Upper lobe of right lung (tissue), 1 donor: ENCODE results near the gene PPP4C. TPM values are rescaled to one million over a fixed set of nuclear protein-coding genes. Genes with fewer than 3 reads are reported as not detected.

Experiments
- ATAC-seq: fragments of 200-7000 bp; cut with Tn5 transposase; one replicate; pipeline ENCODE4 v1.9.1; 2020; ENCODE audit warnings: mild to moderate bottlenecking, moderate library complexity
- DNase-seq: peaks from one replicate; pipeline ENCODE4 v3.0.0-alpha.2; 2020
- H3K27ac ChIP-seq: fragments of 200-600 bp; one replicate; pipeline ENCODE4 v1.8.0; 2022
- H3K27me3 ChIP-seq: fragments of 200-600 bp; one replicate; pipeline ENCODE4 v1.8.0; 2022; ENCODE audit warnings: mild to moderate bottlenecking
- H3K36me3 ChIP-seq: fragments of 200-600 bp; one replicate; pipeline ENCODE4 v1.8.0; 2022
- H3K4me1 ChIP-seq: fragments of 200-600 bp; one replicate; pipeline ENCODE4 v1.8.0; 2022
- H3K4me3 ChIP-seq: fragments of 200-600 bp; one replicate; pipeline ENCODE4 v1.8.0; 2022; ENCODE audit warnings: mild to moderate bottlenecking
- H3K9me3 ChIP-seq: fragments of 200-600 bp; one replicate; pipeline ENCODE4 v1.8.0; 2022
- CTCF ChIP-seq: fragments of 200-600 bp; IDR thresholded peaks from one replicate; pipeline ENCODE4 v1.8.0; 2022; ENCODE audit warnings: antibody characterized with exemption
- intact Hi-C: fragments of 100-400 bp; cut with DNase I; formaldehyde crosslinking; loops from one replicate; pipeline ENCODE4 v1.11.0; 2022
- total RNA-seq: library from RNA; stranded (reverse); fragmentation: NEBNext Ultra II Directional; extraction: Animal tissue kit (Norgen Biotek cat#: 25700); gene quantifications from one replicate; pipeline ENCODE4 v1.2.1, GENCODE V29; 2021
- donor health status: DM: no; HTN: yes; CAD: no; lungs with severe emphysema.

Gene PPP4C
- total RNA-seq, 1 donor from 2014 or later = 74.2 TPM

GRCh38 chr16:30083216-30084055, 7.6 kb downstream of the PPP4C start:
- no peak for TF ChIP-seq CTCF
- intact Hi-C loops = no loop called here
- ATAC-seq (no peak), DNase-seq (no peak)
- Histone ChIP-seq H3K36me3 (peaks cover 67% of the 10 kb centered on the region), H3K4me3 (no peak overlapping the region), H3K4me1 (no peaks in the 10 kb centered on the region), H3K27ac (no peak overlapping the region), H3K9me3 (no peaks in the 10 kb centered on the region), H3K27me3 (no peaks in the 10 kb centered on the region)

GRCh38 chr16:30084096-30084815, 8.5 kb downstream of the PPP4C start:
- Histone ChIP-seq H3K36me3 (peaks cover 62% of the 10 kb centered on the region), H3K27ac (no peak overlapping the region), H3K9me3 (no peaks in the 10 kb centered on the region), H3K27me3 (no peaks in the 10 kb centered on the region), H3K4me3 (no peak overlapping the region), H3K4me1 (no peaks in the 10 kb centered on the region)
- DNase-seq = no peak
- ATAC-seq = no peak
- no peak for TF ChIP-seq CTCF
- intact Hi-C loops = no loop called here

GRCh38 chr16:30084816-30085159, 9.0 kb downstream of the PPP4C start:
- intact Hi-C loops = no loop called here
- no peak for ATAC-seq
- H3K4me3 ChIP-seq = no peak overlapping the region
- H3K4me1 ChIP-seq = no peaks in the 10 kb centered on the region
- no peak for DNase-seq
- TF ChIP-seq CTCF = no peak
- no peaks in the 10 kb centered on the region for H3K9me3 ChIP-seq
- H3K27ac ChIP-seq = no peak overlapping the region
- no peaks in the 10 kb centered on the region for H3K27me3 ChIP-seq
- H3K36me3 ChIP-seq = peaks cover 56% of the 10 kb centered on the region

GRCh38 chr16:30085247-30085646, 9.5 kb downstream of the PPP4C start:
- peaks cover 52% of the 10 kb centered on the region for H3K36me3 ChIP-seq
- ATAC-seq = no peak

GRCh38 chr16:30085820-30086219, 10.0 kb downstream of the PPP4C start:
- no peak for ATAC-seq
- Histone ChIP-seq H3K4me1 (peaks cover 4% of the 10 kb centered on the region), H3K4me3 (no peak overlapping the region), H3K36me3 (peaks cover 47% of the 10 kb centered on the region), H3K27ac (no peak overlapping the region), H3K9me3 (no peaks in the 10 kb centered on the region), H3K27me3 (no peaks in the 10 kb centered on the region)
- no peak for TF ChIP-seq CTCF
- no peak for DNase-seq
- intact Hi-C loops = no loop called here

More at GRCh38 chr16:30085247-30085646, 9.5 kb downstream of the PPP4C start:
- H3K27ac ChIP-seq = no peak overlapping the region
- no peaks in the 10 kb centered on the region for H3K27me3 ChIP-seq
- H3K4me1 ChIP-seq = no peaks in the 10 kb centered on the region
- intact Hi-C loops = no loop called here
- TF ChIP-seq CTCF = no peak
- H3K4me3 ChIP-seq = no peak overlapping the region
- no peaks in the 10 kb centered on the region for H3K9me3 ChIP-seq
- DNase-seq = no peak
